GM18519 (cell line): ENCODE results near the gene BIRC6.
A peak's percentile ranks its signal among the peaks of the same experiment; 100 is the strongest.
"Not testable (repeated sequence)": the region's sequence is repeated elsewhere in the genome, so short reads cannot be mapped to it uniquely, and the experiment has no call there.

Source experiments
- ATAC-seq: cut with Tn5 transposase; IDR thresholded peaks from one replicate; pipeline ENCODE4 v1.9.1; 2021; ENCODE audit warnings: mild to moderate bottlenecking, moderate library complexity; ENCODE audit not compliant: unreplicated experiment, low FRiP score

The BIRC6 gene

DNA sequence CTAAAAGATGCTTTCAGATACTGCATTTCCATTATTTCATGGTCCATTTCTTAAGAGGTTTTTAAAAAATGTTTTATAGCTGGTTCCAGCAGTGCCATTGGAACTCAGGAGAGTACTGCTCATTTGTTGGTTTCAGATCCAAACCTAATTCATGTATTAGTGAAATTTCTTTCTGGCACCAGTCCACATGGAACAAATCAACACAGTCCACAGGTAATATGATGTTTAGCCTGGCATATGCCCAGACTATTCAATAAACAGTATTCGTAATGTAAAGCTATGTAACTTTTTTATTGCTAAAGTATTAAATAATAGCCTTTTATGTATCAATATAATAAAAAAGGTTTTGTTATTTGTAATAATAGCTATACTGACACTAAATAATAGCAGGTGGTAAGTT, 134.5 kb downstream of the BIRC6 start:
- no peak for ATAC-seq

DNA sequence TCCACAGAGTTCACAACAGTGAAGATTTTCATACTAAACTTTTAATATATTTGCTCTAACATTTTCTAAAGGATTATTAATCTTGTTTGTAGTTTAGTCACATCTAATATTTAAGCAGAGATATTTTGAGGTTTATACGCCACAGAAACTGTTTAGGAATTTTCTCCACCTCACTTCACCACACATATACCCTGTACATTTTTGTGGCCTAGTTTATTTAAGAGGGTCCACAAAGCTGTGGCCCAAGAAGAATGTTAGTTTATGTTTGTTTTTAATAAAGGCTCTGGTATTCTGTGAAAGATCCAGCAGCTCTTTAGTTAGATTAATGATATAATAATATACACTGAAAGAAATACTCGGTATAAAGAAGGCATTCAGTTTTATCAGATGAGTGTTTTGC, 138.3 kb downstream of the BIRC6 start:
- no peak for ATAC-seq

DNA sequence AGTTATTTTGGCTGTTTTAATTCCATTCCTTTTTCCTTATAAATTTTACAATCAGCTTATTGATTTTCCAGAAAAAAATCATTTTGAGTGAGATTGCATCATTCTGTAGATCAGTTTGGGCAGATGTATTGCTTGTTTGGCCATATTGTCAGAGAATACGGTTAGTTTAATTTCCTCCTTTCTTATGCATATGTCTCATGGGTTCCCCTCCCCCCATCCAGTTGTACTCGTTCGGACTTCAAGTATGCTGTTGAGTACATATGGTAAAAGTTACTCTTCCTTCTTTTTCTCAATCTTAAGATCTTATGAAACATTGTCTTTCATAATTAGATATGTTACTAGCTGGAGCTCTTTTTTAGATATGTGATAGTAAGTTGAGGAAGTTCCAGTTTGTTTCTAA, 139.8 kb downstream of the BIRC6 start:
- ATAC-seq, result no peak

DNA sequence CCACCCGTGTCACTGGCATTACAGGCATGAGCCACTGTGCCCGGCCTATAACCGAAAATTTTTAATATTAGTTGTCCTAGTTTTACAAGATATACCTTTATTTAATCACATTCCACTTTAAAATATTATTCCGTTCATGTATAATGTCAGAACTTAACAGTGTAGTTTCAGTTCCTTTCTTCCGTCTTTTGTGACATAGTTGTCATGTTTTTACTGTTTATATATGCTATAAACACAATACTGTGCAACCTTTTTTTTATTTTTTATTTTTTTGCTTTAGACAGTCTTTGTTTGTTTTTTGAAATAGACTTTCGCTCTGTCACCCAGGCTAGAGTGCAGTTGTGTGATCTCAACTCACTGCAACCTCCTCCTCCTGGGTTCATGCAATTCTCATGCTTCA, 141.5 kb downstream of the BIRC6 start:
- ATAC-seq, result no peak

DNA sequence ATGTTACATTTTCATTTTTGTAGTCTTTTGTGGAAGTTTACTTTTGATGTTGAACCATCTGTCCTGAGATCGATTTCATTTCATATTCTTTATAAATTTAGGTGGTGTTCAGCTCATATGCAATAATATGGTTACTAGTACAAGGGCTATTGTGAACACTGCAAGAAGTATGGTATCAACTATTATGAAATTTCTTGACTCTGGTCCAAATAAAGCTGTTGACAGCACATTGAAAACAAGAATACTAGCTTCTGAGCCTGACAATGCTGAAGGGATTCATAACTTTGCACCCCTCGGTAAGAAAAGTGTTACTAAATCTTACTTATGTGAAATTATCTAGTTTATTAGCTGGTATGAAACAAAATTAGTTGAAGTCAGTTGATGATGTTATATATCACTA, 146.1 kb downstream of the BIRC6 start:
- no peak for ATAC-seq

DNA sequence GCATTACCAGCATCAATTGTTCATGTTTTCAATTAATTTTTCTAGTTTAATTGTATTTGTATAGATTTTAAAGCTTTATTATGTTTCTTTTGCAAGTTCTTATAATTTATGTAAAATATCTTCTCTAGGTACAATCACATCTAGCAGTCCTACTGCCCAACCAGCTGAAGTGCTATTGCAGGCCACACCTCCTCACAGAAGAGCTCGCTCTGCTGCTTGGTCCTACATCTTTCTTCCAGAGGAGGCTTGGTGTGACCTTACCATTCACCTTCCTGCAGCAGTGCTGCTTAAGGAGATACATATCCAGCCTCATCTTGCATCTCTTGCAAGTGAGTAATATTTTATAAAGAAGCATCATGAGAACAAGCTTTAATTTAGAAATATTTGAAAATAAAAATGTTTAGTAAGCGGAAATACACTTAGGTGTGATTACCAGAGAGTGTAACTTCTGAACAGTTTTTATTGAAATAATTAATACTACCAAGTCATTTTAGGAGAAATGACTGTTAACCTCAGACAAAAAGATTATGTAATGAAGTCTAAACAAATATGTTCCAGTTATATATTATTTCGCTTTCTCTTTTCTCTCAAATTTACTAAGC, 148.2 kb downstream of the BIRC6 start:
- ATAC-seq, result no peak

DNA sequence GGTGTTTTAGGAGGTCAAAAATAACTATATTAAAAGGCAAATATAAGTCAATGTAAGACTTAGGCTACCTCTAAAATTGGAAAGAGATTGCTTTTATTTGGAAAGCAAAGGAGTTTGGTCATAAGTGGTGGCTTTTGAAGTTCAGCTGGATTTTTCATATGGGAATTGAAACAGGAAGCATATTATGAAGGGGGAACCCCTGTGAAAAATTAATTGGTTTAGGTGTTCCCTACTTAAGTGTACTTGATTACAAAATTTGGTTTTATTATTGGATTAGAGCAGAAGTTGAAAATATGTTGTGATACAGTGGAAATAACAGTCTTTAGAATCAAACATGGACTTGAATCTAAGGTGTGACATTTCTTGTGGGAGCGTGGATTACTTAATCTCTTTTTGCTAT, 149.6 kb downstream of the BIRC6 start:
- ATAC-seq, result no peak

DNA sequence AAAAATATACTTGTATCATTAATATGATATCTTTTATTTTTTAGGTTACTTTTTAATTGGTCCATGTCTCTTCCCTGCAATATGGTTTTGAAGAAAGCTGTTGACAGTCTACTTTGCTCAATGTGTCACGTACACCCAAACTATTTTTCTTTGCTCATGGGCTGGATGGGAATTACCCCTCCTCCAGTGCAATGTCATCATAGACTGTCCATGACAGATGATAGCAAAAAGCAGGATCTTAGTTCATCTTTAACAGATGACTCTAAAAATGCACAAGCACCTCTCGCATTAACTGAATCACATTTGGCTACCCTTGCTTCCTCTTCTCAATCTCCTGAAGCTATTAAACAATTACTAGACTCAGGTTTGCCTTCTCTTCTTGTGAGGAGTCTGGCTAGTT, 158.1 kb downstream of the BIRC6 start:
- ATAC-seq, result no peak

DNA sequence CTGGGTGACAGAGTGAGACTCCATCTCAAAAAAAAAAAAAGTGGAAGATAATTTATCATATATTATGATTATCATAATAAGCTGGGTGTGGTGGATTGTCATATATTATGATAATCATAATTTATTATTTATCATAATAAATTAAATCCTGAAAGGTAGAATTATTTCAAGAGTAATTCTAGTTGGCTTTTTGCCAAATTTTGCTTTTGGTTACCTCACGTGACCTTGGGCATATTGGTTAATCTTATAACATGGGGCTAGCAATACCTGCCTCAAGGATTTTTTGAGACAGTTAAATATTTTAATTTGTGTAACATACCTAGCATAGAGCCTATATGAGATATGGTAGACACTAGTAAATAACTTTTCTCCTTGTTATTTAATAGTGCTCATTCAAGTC, 159.7 kb downstream of the BIRC6 start:
- ATAC-seq, result no peak

DNA sequence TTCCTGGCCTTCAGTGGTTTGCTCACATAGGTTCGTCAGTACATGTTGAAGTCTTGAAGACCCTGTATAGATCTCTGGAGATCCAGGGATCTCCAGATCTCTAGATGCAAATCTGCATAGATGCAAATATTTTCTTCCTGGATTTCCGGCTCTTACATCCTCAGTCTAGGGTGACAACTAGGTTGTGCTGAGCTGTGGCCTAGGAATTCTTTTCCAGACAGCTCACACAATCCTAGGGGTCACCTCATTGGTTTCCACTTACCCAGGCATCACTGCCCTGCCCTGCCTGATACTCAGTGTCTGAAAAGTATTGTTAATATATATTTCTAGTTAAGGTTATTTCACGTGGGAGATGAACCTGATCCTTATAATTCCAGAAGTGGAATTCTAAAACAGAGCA, 165.9 kb downstream of the BIRC6 start:
- ATAC-seq, result no peak

DNA sequence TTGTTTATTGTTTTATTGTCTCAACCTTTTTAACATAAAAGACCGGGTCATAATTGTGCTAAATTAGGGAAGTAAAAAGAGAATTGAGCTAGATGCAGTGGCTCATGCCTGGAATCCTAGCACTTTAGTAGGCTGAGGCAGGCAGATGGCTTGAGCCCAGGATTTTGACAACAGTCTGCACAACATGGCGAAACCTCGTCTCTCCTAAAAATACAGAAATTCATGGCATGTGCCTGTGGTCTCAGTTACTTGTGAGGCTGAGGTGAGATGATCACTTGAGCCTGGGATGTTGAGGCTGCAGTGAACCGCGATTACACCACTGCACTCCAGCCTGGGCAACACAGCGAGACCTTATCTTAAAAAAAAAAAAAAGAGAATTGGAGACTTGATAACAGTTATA, 166.9 kb downstream of the BIRC6 start:
- ATAC-seq, result no peak

DNA sequence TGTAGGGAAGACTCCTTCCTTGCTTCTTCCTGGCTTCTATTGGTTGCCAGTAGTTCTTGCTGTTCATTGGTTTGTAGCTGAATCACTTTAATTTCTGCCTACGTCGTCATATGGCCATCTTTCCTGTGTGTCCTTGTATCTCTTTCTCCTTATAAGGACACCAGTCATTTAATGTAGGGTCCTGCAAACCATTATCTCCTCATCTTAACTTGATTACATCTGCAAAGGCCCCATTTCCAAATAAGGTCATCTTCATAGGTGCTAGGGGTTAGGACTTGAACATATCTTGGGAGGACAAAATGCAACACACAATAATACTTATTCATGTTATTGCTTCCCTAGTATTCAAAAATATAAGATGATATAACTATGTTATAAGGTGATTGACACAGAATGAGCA, 175.5 kb downstream of the BIRC6 start:
- ATAC-seq, result no peak

DNA sequence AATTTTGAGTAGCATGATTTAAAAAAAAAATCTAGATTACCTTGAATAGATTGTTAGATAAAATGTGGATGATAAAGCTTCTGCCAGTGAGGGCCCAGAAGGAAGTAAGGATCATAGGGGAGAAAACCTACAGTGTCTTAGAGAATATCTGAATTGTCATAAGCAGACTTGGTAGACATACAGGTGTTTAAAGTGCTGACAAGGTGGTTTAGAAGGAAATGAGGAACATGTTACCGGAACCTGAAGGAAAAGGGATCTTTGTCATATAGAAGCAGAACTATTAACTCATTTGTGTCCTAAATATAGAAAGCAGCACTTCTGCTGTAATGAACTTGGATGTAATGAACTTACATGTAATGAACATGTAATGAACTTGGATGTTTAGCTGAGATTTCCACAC, 176.1 kb downstream of the BIRC6 start:
- ATAC-seq, result no peak

DNA sequence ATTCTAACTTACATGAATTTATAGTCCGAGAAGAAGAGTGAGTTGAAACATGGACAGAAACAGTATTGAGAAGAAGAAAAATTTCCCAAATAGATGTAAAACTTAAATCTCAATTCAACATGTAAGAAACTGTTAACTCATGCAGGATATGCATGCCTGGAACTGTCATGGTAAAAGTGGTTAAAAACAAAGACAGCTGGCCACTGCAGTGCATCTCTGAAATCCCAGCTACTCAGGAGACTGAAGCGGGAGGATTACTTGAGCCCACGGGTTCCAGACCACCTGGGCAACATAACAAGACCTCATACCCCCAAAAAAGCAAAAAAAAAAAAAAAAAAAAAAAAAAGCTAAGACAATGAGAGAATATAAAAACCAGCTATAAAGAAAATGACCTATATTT, 178.0 kb downstream of the BIRC6 start:
- ATAC-seq, result no peak

DNA sequence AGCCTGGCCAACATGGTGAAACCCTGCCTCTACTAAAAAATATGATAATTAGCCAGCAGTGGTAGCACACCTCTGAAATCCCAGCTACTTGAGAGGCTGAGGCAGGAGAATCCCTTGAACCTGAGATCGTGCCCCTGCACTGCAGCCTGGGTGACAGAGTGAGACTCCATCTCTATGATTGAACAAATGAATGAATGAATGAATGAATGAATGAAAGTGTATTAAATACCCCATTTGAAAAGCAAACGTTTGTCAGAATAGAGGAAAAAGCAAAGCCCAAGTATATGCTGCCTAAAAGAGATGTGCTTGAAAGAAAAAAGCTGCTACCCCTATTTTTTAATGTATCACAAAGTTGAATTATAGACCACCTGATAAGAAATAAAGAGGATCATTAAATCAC, 181.9 kb downstream of the BIRC6 start:
- no peak for ATAC-seq

DNA sequence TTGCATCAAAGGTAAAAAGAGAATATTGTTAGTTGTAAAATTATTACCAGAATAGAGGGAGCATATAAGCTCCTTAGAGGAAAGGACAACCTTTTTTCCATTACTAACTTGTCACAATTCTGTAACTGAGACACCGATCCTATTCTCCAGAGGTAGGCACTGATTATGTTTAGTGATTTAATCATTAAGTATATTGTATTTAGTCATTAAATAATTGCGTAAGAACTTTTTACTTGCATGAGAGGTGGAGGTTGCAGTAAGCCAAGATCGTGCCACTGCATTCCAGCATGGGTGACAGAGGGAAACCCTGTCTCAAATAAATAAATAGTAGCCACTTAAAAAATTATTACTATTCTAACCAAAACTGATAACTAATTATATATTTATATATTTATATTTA, 195.7 kb downstream of the BIRC6 start:
- ATAC-seq, result not testable (repeated sequence)

DNA sequence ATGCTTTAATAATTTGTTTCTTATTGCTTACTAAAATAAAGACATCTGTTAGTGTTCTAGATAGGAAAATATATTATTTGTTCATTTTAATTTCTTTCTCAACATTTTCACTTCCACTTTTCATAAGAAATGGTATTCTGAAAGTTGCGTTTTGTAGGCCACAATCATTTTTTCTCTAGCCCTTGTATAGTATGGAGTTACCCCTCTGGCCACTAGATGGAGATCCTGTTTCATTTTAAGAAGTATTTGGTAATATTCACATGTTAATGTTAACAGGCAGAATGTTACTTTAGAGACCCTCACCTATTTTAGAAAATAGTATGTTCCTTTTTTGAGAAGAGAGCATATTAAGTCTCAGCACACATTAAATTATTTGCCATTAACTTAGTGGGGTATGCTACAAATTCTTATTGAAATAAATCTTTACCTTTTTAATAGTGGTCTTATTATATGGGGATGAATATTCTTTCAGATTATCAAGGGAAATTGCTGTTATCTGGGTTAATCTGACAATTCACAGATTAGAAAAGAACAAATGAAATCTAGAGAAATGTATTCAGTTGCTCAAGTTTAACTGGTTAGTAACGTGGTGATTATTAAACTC, 197.1 kb downstream of the BIRC6 start:
- peak; percentile 83 for ATAC-seq

DNA sequence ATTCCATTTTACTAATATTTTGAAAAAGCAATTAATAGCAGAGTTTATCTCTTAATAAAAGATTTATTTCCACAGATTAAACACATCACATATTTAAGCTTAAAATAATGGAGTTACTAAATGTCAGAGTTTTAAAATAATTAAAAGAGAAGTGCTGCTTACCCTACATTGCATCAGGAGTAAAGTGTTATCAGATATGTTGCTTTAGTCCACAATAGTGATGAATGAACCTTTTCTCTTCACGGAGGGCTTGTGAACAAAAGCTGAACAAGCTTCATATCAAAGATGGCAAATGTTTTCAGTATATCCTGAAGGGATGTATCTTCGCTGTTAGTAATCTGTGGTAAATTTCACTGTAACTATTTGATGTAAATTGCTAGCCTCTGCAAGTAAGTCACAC, 201.7 kb downstream of the BIRC6 start:
- ATAC-seq, result no peak

DNA sequence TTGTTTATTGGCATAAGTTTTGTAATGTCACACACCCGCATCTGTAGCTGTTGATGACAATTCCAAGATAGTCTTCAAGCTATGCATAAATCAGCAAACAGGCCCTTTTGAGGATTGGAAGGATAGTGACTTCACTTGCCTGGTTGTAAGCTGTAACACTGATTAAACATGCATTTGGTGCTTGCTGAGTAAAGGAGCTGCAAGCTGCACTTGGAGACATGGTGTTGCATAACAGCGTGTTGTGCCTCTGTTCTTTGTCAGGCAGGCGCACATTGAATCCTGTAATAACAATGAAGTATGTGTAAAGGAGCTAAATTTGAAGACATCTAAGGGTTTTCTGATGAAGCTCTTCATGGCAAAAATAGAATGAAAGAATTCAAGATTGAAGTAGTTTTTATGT, 202.3 kb downstream of the BIRC6 start:
- no peak for ATAC-seq

DNA sequence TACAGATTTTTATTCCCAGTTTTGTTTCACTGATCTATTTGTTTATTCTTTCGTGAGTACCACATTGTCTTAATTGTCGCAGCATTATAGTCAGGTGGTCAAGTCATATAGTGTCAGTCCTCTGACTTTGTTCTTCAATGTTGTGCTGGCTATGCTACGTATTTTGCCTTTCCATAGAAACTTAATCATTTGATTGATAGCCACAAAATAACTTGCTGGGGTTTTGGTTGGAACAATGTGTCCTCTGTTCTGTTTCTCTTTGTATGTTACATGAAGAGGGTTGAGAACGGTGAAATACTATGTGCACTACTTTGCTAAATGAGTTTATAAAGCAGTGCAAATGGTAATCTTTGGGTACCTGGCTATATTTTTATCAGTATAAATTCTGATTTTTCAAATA, 206.1 kb downstream of the BIRC6 start:
- ATAC-seq, result no peak

DNA sequence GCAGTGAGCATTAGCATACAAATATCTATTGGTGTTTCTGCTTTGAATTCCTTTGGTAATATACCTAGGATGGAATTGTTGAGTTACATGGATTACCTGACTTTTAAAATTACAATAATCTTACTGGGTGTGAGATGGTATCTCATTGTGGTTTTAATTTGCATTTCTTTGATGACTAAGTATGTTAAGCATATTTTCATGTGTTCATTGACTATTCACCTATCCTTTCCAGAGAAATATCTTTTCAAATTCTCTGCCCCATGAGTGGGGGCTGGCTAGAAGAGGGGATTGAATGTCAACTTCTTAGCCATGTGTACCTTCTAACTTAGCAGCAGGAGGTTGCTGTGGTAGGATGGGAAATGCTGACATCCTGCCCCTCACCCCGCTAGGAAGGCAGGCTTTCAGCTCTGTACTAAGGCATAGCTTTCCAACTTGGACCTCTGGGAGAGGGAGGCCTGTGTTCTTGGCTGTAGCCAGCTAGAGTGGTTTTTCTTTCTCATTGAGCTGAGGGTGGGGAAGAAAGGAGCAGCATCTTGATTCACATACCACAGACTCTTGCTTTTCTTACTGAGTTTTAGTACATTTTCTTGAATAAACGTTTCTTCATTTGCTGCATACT, 207.7 kb downstream of the BIRC6 start:
- no peak for ATAC-seq

DNA sequence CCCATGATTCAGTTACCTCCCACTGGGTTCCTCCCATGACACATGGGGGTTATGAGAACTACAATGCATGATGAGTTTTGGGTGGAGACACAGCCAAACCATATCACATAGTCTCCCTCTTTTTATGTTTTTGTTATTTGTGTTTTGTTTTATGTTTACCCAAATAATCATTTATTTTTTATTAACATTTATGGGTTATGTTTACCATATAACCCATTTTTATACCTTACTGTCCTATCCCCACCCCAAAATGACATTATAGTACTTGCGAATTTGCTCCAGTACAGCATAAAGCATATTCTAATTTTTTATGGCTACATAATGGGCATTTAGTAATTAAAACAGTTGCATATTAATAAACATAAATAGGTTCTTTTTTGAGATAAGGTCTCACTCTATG, 209.1 kb downstream of the BIRC6 start:
- ATAC-seq, result no peak
